Measurements from ENCODE around the gene SGPP1. TPM values are rescaled to one million over a fixed set of nuclear protein-coding genes. Genes with fewer than 3 reads are reported as not detected.

The SGPP1 gene
- total and polyA plus RNA-seq, 2 of the 4 experiments (the other 2 are of a cell fraction): 8.6 to 11.1 TPM

- Histone ChIP-seq H3K4me1 (ENCODE audit: control insufficient read depth, insufficient read depth, low read length) (no peaks in the 10 kb centered on the region), H3K23ac (ENCODE audit: low read depth, low read length) (no peak overlapping the region), H3K27ac (ENCODE audit: insufficient read depth, low read length) (no peak overlapping the region), H2BK20ac (ENCODE audit: low read depth, low read length) (no peak overlapping the region), H3K79me1 (ENCODE audit: low read depth in 1 of 2, low read length in 2 of 2) (peaks cover 15 to 46% of the 10 kb centered on the region in 2 experiments), H3K14ac (replicated peaks; ENCODE audit: low read depth, low read length) (no peak overlapping the region; the same call in 1 of the 2 replicates), H4K8ac (ENCODE audit: low read depth in 2 of 2, low read length in 2 of 2) (no peak overlapping the region), H3K36me3 (ENCODE audit: control insufficient read depth, insufficient read depth, low read length) (0 out of 2 replicates have a peak, but pooled peaks cover 2% of the 10 kb centered on the region), H2BK15ac (ENCODE audit: low read depth, low read length) (no peak overlapping the region), H2AFZ (replicated peaks; ENCODE audit: low read length, poor library complexity) (no peak overlapping the region), H3K27me3 (ENCODE audit: control insufficient read depth, insufficient read depth, low read length) (no peaks in the 10 kb centered on the region), H2AK5ac (ENCODE audit: low read depth, low read length) (no peak overlapping the region), H4K20me1 (ENCODE audit: insufficient read depth, low read length) (no peaks in the 10 kb centered on the region; the same call in 1 of the 2 replicates), H2AK9ac (replicated peaks; ENCODE audit: low read depth, low read length, poor library complexity) (no peak overlapping the region), H3K18ac (ENCODE audit: low read depth, low read length) (no peak overlapping the region), H3K4me3 (ENCODE audit: insufficient read depth, low read depth, low read length) (no peak overlapping the region), H3K56ac (ENCODE audit: extremely low read depth, insufficient read depth, low read length) (no peak overlapping the region), H3K4ac (ENCODE audit: low read depth, low read length) (no peak overlapping the region), H3K9me1 (ENCODE audit: insufficient read depth, low read length) (no peaks in the 10 kb centered on the region), H2BK5ac (ENCODE audit: low read depth, low read length, poor library complexity, severe bottlenecking) (no peak overlapping the region), H4K91ac (ENCODE audit: insufficient read depth, low read depth, low read length) (no peak overlapping the region), H2BK120ac (ENCODE audit: low read depth, low read length) (no peak overlapping the region), H3K4me2 (ENCODE audit: low read depth, low read length) (no peak overlapping the region), H3K9ac (ENCODE audit: low read depth, low read length) (no peak overlapping the region), H4K5ac (ENCODE audit: low read depth, low read length) (no peak overlapping the region), H3K9me3 (ENCODE audit: control insufficient read depth, insufficient read depth, low read length) (peaks cover 4% of the 10 kb centered on the region; the same call in 1 of the 2 replicates)
- no TSS peak for BruUV-seq (replicated peaks)
- CTCF ChIA-PET: interaction anchor here (0.7 kb wide), 1 partner anchor 63 kb away, joined by 6 read pairs; no protein-coding TSS in a partner anchor
- POLR2A ChIA-PET (ENCODE audit: unreplicated experiment): interaction anchor here (0.7 kb wide), 1 partner anchor 29 kb away, joined by 5 read pairs; no protein-coding TSS in a partner anchor
- in situ Hi-C loops (cut with MboI; ENCODE audit: low sequenced_read_pairs): no loop called here
- no peak for ATAC-seq (ENCODE audit: low read depth)
- intact Hi-C loops (cut with micrococcal nuclease): no loop called here
- DNase-seq: no peak
- dilution Hi-C loops (cut with HindIII; ENCODE audit: low sequenced_read_pairs, unreplicated experiment): no loop called here
- no peak for TF ChIP-seq NFE2L2 (IDR thresholded peaks at IDR 0.05; ENCODE audit: low read depth, low read length)
Observed at GRCh38 chr14:63712123-63712522, 15.7 kb downstream of the SGPP1 start.
